Progenitor cell of endocrine pancreas (in vitro differentiated cells): ENCODE measurements around the gene NPEPL1. TPM values are rescaled to one million over a fixed set of nuclear protein-coding genes. Genes with fewer than 3 reads are reported as not detected.

Experiments
- DNase-seq: peaks from one replicate; pipeline ENCODE4 v3.0.0; 2021; ENCODE audit warnings: low spot score; ENCODE audit not compliant: unreplicated experiment
- H3K27ac Mint-ChIP-seq: 2 replicates; pipeline ENCODE4 v1.8.0; 2021; ENCODE audit warnings: mild to moderate bottlenecking, moderate library complexity, mixed read lengths
- H3K27me3 Mint-ChIP-seq: 2 replicates; pipeline ENCODE4 v1.8.0; 2021; ENCODE audit warnings: mixed read lengths
- H3K36me3 Mint-ChIP-seq: 2 replicates; pipeline ENCODE4 v1.8.0; 2022; ENCODE audit warnings: mixed read lengths; ENCODE audit not compliant: insufficient read depth
- H3K4me1 Mint-ChIP-seq: 2 replicates; pipeline ENCODE4 v1.8.0; 2021; ENCODE audit warnings: low read depth, mixed read lengths
- H3K4me3 Mint-ChIP-seq: 2 replicates; pipeline ENCODE4 v1.8.0; 2021; ENCODE audit warnings: low read depth, mild to moderate bottlenecking, moderate library complexity, mixed read lengths
- H3K9me3 Mint-ChIP-seq: 2 replicates; pipeline ENCODE4 v1.8.0; 2021; ENCODE audit warnings: low read depth, mixed read lengths
- total RNA-seq: library from RNA; stranded (reverse); gene quantifications from 2 replicates; pipeline ENCODE4 v1.2.1, GENCODE V29; 2021
- TF ChIP-seq, protein P1 (sequence below): fragments of 200-600 bp; sonication (generic); IDR thresholded peaks from one replicate; pipeline ENCODE4 v1.5.0; 2021; ENCODE audit warnings: antibody characterized with exemption, mild to moderate bottlenecking; ENCODE audit not compliant: unreplicated experiment

NPEPL1 gene
- total RNA-seq, 1 donor from 2014 or later, result 55.4 TPM

DNA sequence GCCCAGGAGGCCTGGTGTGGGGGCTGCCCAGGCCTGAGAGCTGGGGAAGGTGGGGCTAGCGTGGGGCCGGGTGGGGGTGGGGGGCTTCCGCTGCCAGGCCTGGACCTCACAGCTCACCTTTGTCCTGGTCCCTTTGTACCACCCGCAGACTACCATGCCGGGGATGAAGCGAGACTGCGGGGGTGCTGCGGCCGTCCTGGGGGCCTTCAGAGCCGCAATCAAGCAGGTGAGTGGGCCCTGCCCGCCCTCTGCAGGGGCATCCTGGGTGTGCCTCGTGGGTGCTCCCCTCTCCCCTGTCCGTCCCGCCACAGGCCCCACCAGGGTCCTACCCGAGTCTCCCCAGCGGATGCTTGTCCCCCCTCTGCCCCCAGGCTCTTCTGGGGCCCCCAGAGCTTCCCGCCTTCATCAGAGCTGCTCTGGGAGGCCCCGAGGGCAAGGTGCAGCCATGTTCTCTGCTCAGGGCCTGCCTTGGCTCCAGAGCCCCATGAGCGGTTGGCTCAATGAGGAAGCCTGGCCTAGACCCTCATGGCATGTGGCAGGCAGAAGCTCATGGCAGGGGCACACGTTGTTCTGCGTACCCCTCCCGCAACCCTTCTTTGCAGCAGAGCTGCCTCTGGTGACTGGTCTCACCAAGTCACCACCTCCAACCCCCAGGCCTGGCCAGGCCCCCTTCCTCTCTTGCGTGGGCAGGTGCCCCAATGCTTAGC lies 14.5 kb downstream of the NPEPL1 start:
- Mint-ChIP-seq H3K9me3 (no peaks in the 10 kb centered on the region), H3K4me3 (no peak overlapping the region), H3K36me3 (peaks cover 32% of the 10 kb centered on the region), H3K4me1 (no peaks in the 10 kb centered on the region), H3K27me3 (no peaks in the 10 kb centered on the region), H3K27ac (no peak overlapping the region)
- TF ChIP-seq, protein P1, sequence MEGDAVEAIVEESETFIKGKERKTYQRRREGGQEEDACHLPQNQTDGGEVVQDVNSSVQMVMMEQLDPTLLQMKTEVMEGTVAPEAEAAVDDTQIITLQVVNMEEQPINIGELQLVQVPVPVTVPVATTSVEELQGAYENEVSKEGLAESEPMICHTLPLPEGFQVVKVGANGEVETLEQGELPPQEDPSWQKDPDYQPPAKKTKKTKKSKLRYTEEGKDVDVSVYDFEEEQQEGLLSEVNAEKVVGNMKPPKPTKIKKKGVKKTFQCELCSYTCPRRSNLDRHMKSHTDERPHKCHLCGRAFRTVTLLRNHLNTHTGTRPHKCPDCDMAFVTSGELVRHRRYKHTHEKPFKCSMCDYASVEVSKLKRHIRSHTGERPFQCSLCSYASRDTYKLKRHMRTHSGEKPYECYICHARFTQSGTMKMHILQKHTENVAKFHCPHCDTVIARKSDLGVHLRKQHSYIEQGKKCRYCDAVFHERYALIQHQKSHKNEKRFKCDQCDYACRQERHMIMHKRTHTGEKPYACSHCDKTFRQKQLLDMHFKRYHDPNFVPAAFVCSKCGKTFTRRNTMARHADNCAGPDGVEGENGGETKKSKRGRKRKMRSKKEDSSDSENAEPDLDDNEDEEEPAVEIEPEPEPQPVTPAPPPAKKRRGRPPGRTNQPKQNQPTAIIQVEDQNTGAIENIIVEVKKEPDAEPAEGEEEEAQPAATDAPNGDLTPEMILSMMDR, result no peak
- no peak for DNase-seq

DNA sequence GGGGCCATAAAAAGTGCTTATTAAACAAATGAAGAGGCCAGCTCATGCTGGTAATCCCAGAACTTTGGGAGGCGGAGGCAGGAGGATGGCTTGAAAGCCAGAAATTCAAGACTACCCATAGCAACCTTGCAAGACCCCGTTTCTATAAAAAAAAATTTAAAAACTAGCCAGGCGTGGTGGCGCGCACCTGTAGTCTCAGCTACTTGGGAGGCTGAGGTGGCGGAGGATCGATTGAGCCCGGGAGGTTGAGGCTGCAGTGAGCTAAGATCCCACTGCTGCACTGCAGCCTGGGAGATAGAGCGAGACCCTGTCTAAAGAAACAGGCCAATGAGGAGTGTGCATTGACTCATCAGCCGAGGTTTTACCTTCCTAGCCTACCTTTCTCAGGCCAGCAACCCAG lies 15.2 kb downstream of the NPEPL1 start:
- Mint-ChIP-seq H3K27ac (no peak overlapping the region), H3K36me3 (peaks cover 29% of the 10 kb centered on the region)

DNA sequence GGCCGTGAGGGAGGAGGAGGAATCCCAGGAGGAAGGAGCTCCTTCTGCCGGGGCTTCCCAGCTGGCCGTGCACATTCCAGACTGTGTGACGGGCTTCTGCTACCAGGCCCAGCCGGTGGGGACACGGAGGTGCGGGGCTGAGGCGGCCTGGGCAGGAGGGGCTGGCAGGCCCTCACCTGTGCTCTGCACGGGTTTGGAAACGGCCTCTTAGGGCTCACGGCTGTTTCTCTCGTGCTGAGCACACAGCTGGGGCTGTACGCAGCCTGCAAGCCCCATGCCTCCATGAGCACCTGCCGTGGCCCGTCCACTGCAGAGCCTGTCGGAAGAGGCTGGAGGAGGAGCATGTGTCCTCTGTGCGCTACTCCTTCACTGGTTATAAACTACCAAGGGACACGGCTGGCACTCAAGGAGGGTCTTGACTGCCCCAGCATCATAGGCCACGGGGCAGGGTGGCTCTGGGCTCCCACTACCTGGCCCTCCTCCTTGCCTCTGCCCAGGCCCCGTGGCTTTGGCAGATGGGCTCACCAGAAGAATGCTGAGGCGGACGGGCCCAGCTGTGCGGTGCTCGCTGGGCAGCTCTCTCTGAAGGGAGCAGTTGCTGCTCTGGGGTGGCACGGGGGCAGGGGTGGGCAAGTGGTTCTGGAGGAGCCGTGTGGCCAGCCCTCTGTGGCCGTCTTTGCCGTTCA lies 15.8 kb downstream of the NPEPL1 start:
- Mint-ChIP-seq H3K27ac (no peak overlapping the region), H3K4me1 (no peaks in the 10 kb centered on the region)

More for the DNA sequence above, 15.2 kb downstream of the NPEPL1 start:
- no peak for DNase-seq
- H3K9me3 Mint-ChIP-seq, result no peaks in the 10 kb centered on the region
- TF ChIP-seq, protein P1, result no peak
- no peak overlapping the region for H3K4me3 Mint-ChIP-seq
- no peaks in the 10 kb centered on the region for H3K27me3 Mint-ChIP-seq
- H3K4me1 Mint-ChIP-seq, result no peaks in the 10 kb centered on the region

DNA sequence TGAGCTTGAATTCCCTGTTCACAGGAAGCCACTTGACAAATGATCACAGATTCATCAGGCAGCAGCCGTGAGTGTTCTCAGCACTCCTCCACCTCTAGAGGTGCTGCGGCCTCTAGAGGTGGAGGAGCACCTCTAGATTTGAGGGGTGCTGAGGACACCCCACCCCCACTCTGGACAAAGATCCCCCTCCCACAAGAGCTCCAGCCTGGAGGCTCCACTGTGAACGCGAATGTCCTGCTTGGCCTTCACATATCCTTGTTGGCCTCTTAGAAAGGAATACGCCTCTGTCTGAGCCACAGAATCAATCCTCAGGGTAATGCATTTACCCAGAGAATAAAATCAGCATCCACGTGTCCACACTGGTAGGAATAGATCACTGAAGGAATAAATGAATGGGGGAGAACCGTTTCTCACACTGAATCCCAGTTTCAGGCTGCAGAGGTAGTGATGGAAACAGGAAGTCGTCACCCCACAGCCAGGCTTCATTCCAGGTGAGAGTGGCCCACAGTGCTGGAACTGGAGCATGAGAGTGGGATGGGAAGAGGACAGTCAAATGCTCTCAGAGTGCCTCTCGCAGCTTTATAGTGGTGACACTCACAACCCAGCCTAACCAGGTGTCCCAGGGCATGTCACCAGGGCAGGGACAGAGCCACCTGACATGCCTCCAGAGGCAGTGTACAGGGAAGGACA lies 16.6 kb downstream of the NPEPL1 start:
- DNase-seq, result no peak
- TF ChIP-seq, protein P1, result no peak
- Mint-ChIP-seq H3K36me3 (peaks cover 15% of the 10 kb centered on the region), H3K4me1 (no peaks in the 10 kb centered on the region), H3K4me3 (no peak overlapping the region), H3K27ac (no peak overlapping the region), H3K9me3 (no peaks in the 10 kb centered on the region), H3K27me3 (no peaks in the 10 kb centered on the region)

More for the DNA sequence above, 15.8 kb downstream of the NPEPL1 start:
- DNase-seq, result no peak
- H3K4me3 Mint-ChIP-seq, result no peak overlapping the region
- no peaks in the 10 kb centered on the region for H3K9me3 Mint-ChIP-seq
- TF ChIP-seq, protein P1, result no peak
- H3K27me3 Mint-ChIP-seq, result no peaks in the 10 kb centered on the region
- H3K36me3 Mint-ChIP-seq, result peaks cover 22% of the 10 kb centered on the region

DNA sequence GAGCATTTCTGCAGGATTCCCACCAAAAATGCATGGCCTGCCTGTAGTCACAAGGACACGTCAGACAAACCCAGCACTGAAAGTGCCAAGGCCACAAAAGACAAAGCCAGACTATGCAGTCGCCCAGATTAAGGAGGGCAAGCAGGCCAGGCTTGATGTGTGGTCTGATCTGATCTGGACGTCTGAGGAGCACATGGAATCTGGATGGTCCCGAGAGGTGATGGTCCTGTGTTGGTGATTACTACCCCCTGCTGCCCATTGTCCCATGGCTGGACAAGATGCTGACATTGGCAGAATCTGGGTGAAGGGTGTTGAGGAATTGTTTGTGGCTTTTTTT lies 17.1 kb downstream of the NPEPL1 start:
- no peak for DNase-seq
- Mint-ChIP-seq H3K27ac (no peak overlapping the region), H3K27me3 (no peaks in the 10 kb centered on the region), H3K9me3 (no peaks in the 10 kb centered on the region), H3K36me3 (peaks cover 12% of the 10 kb centered on the region), H3K4me3 (no peak overlapping the region), H3K4me1 (no peaks in the 10 kb centered on the region)
- TF ChIP-seq, protein P1, result no peak
